Putamen (tissue), 1 donor: ENCODE results near the gene UNC93A.

Experiments
- DNase-seq: peaks from one replicate; pipeline ENCODE4 v3.0.0-alpha.2; 2016; ENCODE audit warnings: low spot score

The UNC93A gene

GRCh38 chr6:167293088-167293589 lies 2.0 kb downstream of the UNC93A start:
- DNase-seq, result no peak

GRCh38 chr6:167293590-167294091 lies 2.5 kb downstream of the UNC93A start:
- no peak for DNase-seq

GRCh38 chr6:167294241-167294640 lies 3.1 kb downstream of the UNC93A start:
- DNase-seq, result no peak

GRCh38 chr6:167294651-167295494 lies 3.8 kb downstream of the UNC93A start:
- DNase-seq, result no peak

- DNase-seq, result no peak
These were observed 4.6 kb downstream of the UNC93A start for GRCh38 chr6:167295495-167296292.

GRCh38 chr6:167296293-167296690 lies 5.2 kb downstream of the UNC93A start:
- DNase-seq, result no peak

- no peak for DNase-seq
These were observed 5.8 kb downstream of the UNC93A start for GRCh38 chr6:167296902-167297301.

- DNase-seq, result no peak
These were observed 7.0 kb downstream of the UNC93A start for GRCh38 chr6:167298127-167298526.

GRCh38 chr6:167299641-167300308 lies 8.7 kb downstream of the UNC93A start:
- DNase-seq, result no peak

GRCh38 chr6:167300902-167301777 lies 10.0 kb downstream of the UNC93A start:
- no peak for DNase-seq

- no peak for DNase-seq
These were observed 11.0 kb downstream of the UNC93A start for GRCh38 chr6:167302074-167302473.

GRCh38 chr6:167302796-167303195 lies 11.7 kb downstream of the UNC93A start:
- DNase-seq, result no peak

- DNase-seq, result no peak
These were observed 12.8 kb downstream of the UNC93A start for GRCh38 chr6:167303675-167304625.

GRCh38 chr6:167304912-167305311 lies 13.8 kb downstream of the UNC93A start:
- DNase-seq, result no peak

GRCh38 chr6:167305796-167306195 lies 14.7 kb downstream of the UNC93A start:
- no peak for DNase-seq

- no peak for DNase-seq
These were observed 15.4 kb downstream of the UNC93A start for GRCh38 chr6:167306401-167306998.

GRCh38 chr6:167307342-167307955 lies 16.3 kb downstream of the UNC93A start:
- no peak for DNase-seq

GRCh38 chr6:167308207-167308606 lies 17.1 kb downstream of the UNC93A start:
- DNase-seq, result no peak
